Upper lobe of left lung (tissue), 6 donors: ENCODE results near the gene CD300LG. TPM values are rescaled to one million over a fixed set of nuclear protein-coding genes. Genes with fewer than 3 reads are reported as not detected.
"Not testable (repeated sequence)": the region's sequence is repeated elsewhere in the genome, so short reads cannot be mapped to it uniquely, and the experiment has no call there.

Source experiments
- ATAC-seq, 2 donors: fragments of 200-7000 bp; cut with Tn5 transposase; one replicate each; pipeline ENCODE4 v1.9.1; 2022; ENCODE audit warnings: mild to moderate bottlenecking in 2 of 2, moderate library complexity in 2 of 2; ENCODE audit not compliant: low FRiP score in 2 of 2
- DNase-seq, 2 donors: peaks; one replicate each; pipeline ENCODE4 v3.0.0-alpha.2; 2019 to 2020
- H3K27ac ChIP-seq, 4 donors: fragments of 200-600 bp; sonication (generic); one replicate each; pipeline ENCODE4 v1.5.1; 2016 to 2019
- H3K27me3 ChIP-seq, 4 donors: fragments of 200-600 bp; sonication (generic); one replicate each; pipeline ENCODE4 v1.5.1; 2017 to 2019
- H3K36me3 ChIP-seq, 4 donors: fragments of 200-600 bp; sonication (generic); one replicate each; pipeline ENCODE4 v1.5.1; 2016 to 2019
- H3K4me1 ChIP-seq, 4 donors: fragments of 200-600 bp; sonication (generic); one replicate each; pipeline ENCODE4 v1.5.1; 2018 to 2019
- H3K4me3 ChIP-seq, 4 donors: fragments of 200-600 bp; sonication (generic); one replicate each; pipeline ENCODE4 v1.5.1; 2017 to 2019; ENCODE audit warnings: mild to moderate bottlenecking in 2 of 4, moderate library complexity in 1 of 4
- H3K9me3 ChIP-seq, 4 donors: fragments of 200-600 bp; sonication (generic); one replicate each; pipeline ENCODE4 v1.5.1; 2018 to 2019
- EP300 ChIP-seq, 4 donors: sonication (generic); formaldehyde crosslinking; IDR thresholded peaks; one replicate each; pipeline ENCODE4 v1.5.1; 2017; ENCODE audit warnings: antibody characterized with exemption in 4 of 4, control low read depth in 2 of 4
- POLR2A ChIP-seq, 4 donors: fragments of 450-650 bp; IDR thresholded peaks; one replicate each; pipeline ENCODE4 v1.5.1; 2016 to 2017; ENCODE audit warnings: antibody characterized with exemption in 4 of 4, mild to moderate bottlenecking in 2 of 4
- POLR2AphosphoS5 ChIP-seq, 2 donors: sonication (generic); formaldehyde crosslinking; IDR thresholded peaks; one replicate each; pipeline ENCODE4 v1.5.1; 2017; ENCODE audit warnings: antibody characterized with exemption in 2 of 2
- WGBS, 2 donors: methylation state at CpG; one replicate each; pipeline ENCODE4 v1.1.5; 2017 to 2018; 5-methylcytosine and 5-hydroxymethylcytosine counted together
- total RNA-seq, 6 donors: library from RNA; depleted of rRNA in 4 of 6; stranded (reverse); fragments of >200 nt in 4 of 6; gene quantifications; one replicate each; pipeline versions ENCODE4 v1.1.0 to v1.2.1, GENCODE V29; 2016 to 2021
- TF ChIP-seq, protein P1 (sequence below), 6 experiments: fragments of 450-650 bp in 4 of 6; fragments of 200-600 bp in 2 of 6; sonication (generic) in 2 of 6; IDR thresholded peaks; one replicate each; pipeline ENCODE4 v1.5.1; 2016 to 2019; ENCODE audit warnings: antibody characterized with exemption in 6 of 6
- donor health status: DM: no; HTN: no; CAD: no; lungs with moderate emphysema.
- donor health status: DM: no; HTN: yes; CAD: no; lungs with severe emphysema.

The CD300LG gene
- total RNA-seq, 6 donors from 2014 or later = 0.71 to 65.9 (median 7.8) TPM

DNA sequence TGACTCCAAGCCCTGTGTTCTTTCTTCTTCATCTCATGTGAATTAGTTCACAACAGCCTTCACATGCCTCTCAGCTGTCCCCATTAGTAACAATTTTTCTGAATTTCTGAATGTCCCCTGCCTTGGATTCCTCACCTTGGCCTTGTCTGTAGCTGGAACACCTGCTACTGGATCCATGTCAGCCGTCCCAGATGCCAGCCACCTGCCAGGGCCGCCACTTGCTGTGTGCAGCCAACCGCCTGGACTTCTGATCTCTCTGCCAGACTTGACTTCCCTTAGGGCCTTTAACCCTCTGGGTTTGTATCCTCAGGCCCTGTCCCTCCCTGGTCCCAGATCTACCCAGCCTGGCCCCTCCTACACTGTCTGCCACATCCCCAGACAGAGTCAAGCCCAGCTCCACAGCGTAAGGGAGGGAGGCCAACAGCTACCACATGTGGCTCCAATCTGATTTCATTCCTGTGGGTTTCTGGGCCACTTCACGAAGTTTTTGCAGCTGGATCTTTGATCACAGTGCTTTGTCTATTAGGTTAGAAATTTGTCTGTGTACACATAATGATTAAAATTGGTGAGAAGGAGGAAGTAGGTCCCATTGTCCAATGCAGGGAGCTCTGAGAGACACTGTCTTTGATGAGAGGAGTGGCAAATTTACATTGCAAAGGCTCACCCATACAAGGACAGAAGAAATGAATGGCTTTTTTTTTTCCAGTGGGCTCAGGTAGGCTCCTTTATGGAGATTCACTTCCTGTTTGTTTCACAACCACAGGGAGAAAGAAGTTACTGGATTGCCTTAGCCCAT lies 45.1 kb downstream of the CD300LG start:
- no peaks in the 10 kb centered on the region for H3K4me1 ChIP-seq
- H3K27me3 ChIP-seq = no peaks in the 10 kb centered on the region
- H3K9me3 ChIP-seq = no peaks in the 10 kb centered on the region
- H3K4me3 ChIP-seq = no peak overlapping the region
- DNase-seq (no peak), ATAC-seq (no peak)
- no peak overlapping the region for H3K27ac ChIP-seq
- no peaks in the 10 kb centered on the region for H3K36me3 ChIP-seq
- TF ChIP-seq, protein P1, sequence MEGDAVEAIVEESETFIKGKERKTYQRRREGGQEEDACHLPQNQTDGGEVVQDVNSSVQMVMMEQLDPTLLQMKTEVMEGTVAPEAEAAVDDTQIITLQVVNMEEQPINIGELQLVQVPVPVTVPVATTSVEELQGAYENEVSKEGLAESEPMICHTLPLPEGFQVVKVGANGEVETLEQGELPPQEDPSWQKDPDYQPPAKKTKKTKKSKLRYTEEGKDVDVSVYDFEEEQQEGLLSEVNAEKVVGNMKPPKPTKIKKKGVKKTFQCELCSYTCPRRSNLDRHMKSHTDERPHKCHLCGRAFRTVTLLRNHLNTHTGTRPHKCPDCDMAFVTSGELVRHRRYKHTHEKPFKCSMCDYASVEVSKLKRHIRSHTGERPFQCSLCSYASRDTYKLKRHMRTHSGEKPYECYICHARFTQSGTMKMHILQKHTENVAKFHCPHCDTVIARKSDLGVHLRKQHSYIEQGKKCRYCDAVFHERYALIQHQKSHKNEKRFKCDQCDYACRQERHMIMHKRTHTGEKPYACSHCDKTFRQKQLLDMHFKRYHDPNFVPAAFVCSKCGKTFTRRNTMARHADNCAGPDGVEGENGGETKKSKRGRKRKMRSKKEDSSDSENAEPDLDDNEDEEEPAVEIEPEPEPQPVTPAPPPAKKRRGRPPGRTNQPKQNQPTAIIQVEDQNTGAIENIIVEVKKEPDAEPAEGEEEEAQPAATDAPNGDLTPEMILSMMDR (IDR thresholded peaks at IDR 0.05) = no peak
- TF ChIP-seq POLR2AphosphoS5 (IDR thresholded peaks at IDR 0.05) (no peak), EP300 (IDR thresholded peaks at IDR 0.05) (no peak), POLR2A (IDR thresholded peaks at IDR 0.05) (no peak)
- 86 to 95% methylated on average over 4 to 5 of the region's 5 CpGs for WGBS, 2 donors

DNA sequence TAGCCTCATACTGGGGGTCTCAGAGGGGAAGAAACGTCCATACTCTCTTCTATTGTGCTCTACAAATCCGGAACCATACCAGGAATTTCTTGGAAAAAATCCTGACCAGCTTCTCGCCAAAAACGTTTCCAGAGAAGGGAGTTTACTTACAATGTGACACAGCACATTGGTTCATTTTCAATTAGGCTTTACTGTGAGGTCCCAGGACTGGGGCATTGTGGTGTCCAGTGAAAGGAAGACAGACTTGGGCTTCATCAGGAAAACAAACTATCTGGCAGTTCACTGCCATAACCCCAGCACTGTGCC lies 45.6 kb downstream of the CD300LG start:
- H3K27me3 ChIP-seq = no peaks in the 10 kb centered on the region
- no peaks in the 10 kb centered on the region for H3K4me1 ChIP-seq
- no peak overlapping the region for H3K27ac ChIP-seq
- WGBS, 2 donors = 65 to 74% methylated on average over 4 of the region's 4 CpGs
- no peak for ATAC-seq
- H3K9me3 ChIP-seq = no peaks in the 10 kb centered on the region
- H3K36me3 ChIP-seq = no peaks in the 10 kb centered on the region
- no peak for TF ChIP-seq EP300 (IDR thresholded peaks at IDR 0.05)
- TF ChIP-seq POLR2A (IDR thresholded peaks at IDR 0.05) = no peak
- no peak for TF ChIP-seq POLR2AphosphoS5 (IDR thresholded peaks at IDR 0.05)
- TF ChIP-seq, protein P1 (IDR thresholded peaks at IDR 0.05) = no peak
- DNase-seq = no peak
- H3K4me3 ChIP-seq = no peak overlapping the region

DNA sequence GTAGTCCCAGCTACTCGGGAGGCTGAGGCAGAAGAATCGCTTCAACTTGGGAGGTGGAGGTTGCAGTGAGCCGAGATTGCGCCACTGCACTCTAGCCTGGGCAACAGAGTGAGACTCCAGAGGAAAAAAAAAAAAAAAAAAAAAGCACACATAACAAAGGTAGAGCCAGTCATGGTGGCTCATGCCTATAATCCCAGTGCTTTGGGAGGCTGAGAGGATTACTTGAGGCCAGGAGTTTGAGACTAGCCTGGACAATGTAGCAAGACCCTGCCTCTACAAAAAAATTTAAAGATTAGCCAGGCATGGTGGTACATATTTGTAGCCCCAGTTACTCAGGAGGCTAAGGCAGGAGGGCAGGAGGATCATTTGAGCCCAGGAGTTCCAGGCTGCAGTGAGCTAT lies 47.5 kb downstream of the CD300LG start:
- not testable (repeated sequence) for H3K4me3 ChIP-seq, H3K4me1 ChIP-seq, H3K36me3 ChIP-seq, DNase-seq, H3K27ac ChIP-seq, ATAC-seq, H3K9me3 ChIP-seq, H3K27me3 ChIP-seq
- WGBS, 2 donors = 79 to 99% methylated on average over 4 of the region's 4 CpGs

- H3K4me1 ChIP-seq = peaks cover 8 to 15% (median 11%) of the 10 kb centered on the region in 4 donors
- H3K36me3 ChIP-seq = no peaks in the 10 kb centered on the region
- no peak for TF ChIP-seq POLR2A (IDR thresholded peaks at IDR 0.05)
- TF ChIP-seq, protein P1 (IDR thresholded peaks at IDR 0.05) = no peak
- no peaks in the 10 kb centered on the region for H3K9me3 ChIP-seq
- ATAC-seq = no peak
- DNase-seq = no peak
- H3K4me3 ChIP-seq = no peak overlapping the region
- H3K27me3 ChIP-seq = no peaks in the 10 kb centered on the region
- no peak overlapping the region for H3K27ac ChIP-seq
- 73 to 85% methylated on average over 3 of the region's 3 CpGs for WGBS, 2 donors
Observed at GRCh38 chr17:43897831-43898230, 50.9 kb downstream of the CD300LG start.

- H3K27me3 ChIP-seq = no peaks in the 10 kb centered on the region
- TF ChIP-seq EP300 (IDR thresholded peaks at IDR 0.05) = no peak
- TF ChIP-seq POLR2A (IDR thresholded peaks at IDR 0.05) = no peak
- no peak for TF ChIP-seq POLR2AphosphoS5 (IDR thresholded peaks at IDR 0.05)
- TF ChIP-seq, protein P1 (IDR thresholded peaks at IDR 0.05) = no peak
- no peak overlapping the region for H3K27ac ChIP-seq
- no peaks in the 10 kb centered on the region for H3K9me3 ChIP-seq
- no peaks in the 10 kb centered on the region for H3K36me3 ChIP-seq
- peaks cover 8 to 15% (median 11%) of the 10 kb centered on the region in 4 donors for H3K4me1 ChIP-seq
- ATAC-seq (no peak), DNase-seq (no peak)
- WGBS, 2 donors = 33 to 44% methylated on average over 1 of the region's 1 CpG
- no peak overlapping the region for H3K4me3 ChIP-seq
Observed at GRCh38 chr17:43898446-43898845, 51.5 kb downstream of the CD300LG start.
